SH-SY5Y (cell line): Measurements from ENCODE around the gene ASTL.

Experiments
- GATA2 ChIP-seq: IDR thresholded peaks from 2 replicates; pipeline ENCODE4 v1.6.1; 2011; ENCODE audit warnings: mild to moderate bottlenecking, low read depth, low read length
- GATA3 ChIP-seq: IDR thresholded peaks from 2 replicates; pipeline ENCODE4 v1.6.1; 2011; ENCODE audit warnings: low read depth, mild to moderate bottlenecking, low read length, moderate library complexity

Gene ASTL

GRCh38 chr2:96138179-96139145, at the start of gene ASTL:
Gene ASTL (minus strand): TSS chr2:96138502. CDS start chr2:96138436, 66 bp downstream.
- TF ChIP-seq GATA2, result no peak
- TF ChIP-seq GATA3, result no peak

- no peak for TF ChIP-seq GATA3
- no peak for TF ChIP-seq GATA2
Measured at GRCh38 chr2:96186562-96186961, 48.3 kb upstream of the ASTL start.

- TF ChIP-seq GATA2 (no peak), GATA3 (no peak)
Measured at GRCh38 chr2:96185516-96185915, 47.2 kb upstream of the ASTL start.

GRCh38 chr2:96184989-96185388, 46.7 kb upstream of the ASTL start:
- no peak for TF ChIP-seq GATA3
- no peak for TF ChIP-seq GATA2

- TF ChIP-seq GATA2, result no peak
- no peak for TF ChIP-seq GATA3
Measured at GRCh38 chr2:96184188-96184587, 45.9 kb upstream of the ASTL start.

GRCh38 chr2:96181529-96181928, 43.2 kb upstream of the ASTL start:
- no peak for TF ChIP-seq GATA3
- no peak for TF ChIP-seq GATA2

GRCh38 chr2:96180521-96180920, 42.2 kb upstream of the ASTL start:
- TF ChIP-seq GATA2 (no peak), GATA3 (no peak)

GRCh38 chr2:96180002-96180401, 41.7 kb upstream of the ASTL start:
- TF ChIP-seq GATA2, result no peak
- TF ChIP-seq GATA3, result no peak

- TF ChIP-seq GATA3 (no peak), GATA2 (no peak)
Measured at GRCh38 chr2:96176661-96177060, 38.4 kb upstream of the ASTL start.

GRCh38 chr2:96175951-96176350, 37.6 kb upstream of the ASTL start:
- no peak for TF ChIP-seq GATA3
- no peak for TF ChIP-seq GATA2

GRCh38 chr2:96174251-96175144, 36.2 kb upstream of the ASTL start:
- TF ChIP-seq GATA3 (no peak), GATA2 (no peak)

- TF ChIP-seq GATA2, result no peak
- no peak for TF ChIP-seq GATA3
Measured at GRCh38 chr2:96171831-96172230, 33.5 kb upstream of the ASTL start.

- TF ChIP-seq GATA2 (no peak), GATA3 (no peak)
Measured at GRCh38 chr2:96170626-96171025, 32.3 kb upstream of the ASTL start.

GRCh38 chr2:96169868-96170507, 31.7 kb upstream of the ASTL start:
- TF ChIP-seq GATA3 (no peak), GATA2 (no peak)
